ENCODE results near the gene CDO1. TPM values are rescaled to one million over a fixed set of nuclear protein-coding genes. Genes with fewer than 3 reads are reported as not detected.
A peak's percentile ranks its signal among the peaks of the same experiment; 100 is the strongest.

CDO1 gene
- total and polyA plus RNA-seq, 2 of the 8 experiments (the other 6 are each of a cell fraction or from before 2014, with no cell fraction given): 26.1 to 29.5 TPM

- H3K23ac ChIP-seq (ENCODE audit: insufficient read length): no peak overlapping the region
- H3K23me2 ChIP-seq (ENCODE audit: low read depth, low read length): no peaks in the 10 kb centered on the region
- CTCF ChIA-PET (ENCODE audit: partially characterized antibody): interaction anchor here (0.7 to 7.1 kb wide), 8 partner anchors 8 to 416 kb away, joined by 3 to 78 read pairs (median 3); no protein-coding TSS in a partner anchor
- WGBS, 2 experiments (ENCODE audit: extremely low coverage in 1 of 2, insufficient coverage in 1 of 2, insufficient read length in 1 of 2, insufficient replicate concordance in 2 of 2, low coverage in 1 of 2, low lambda C conversion rate in 2 of 2, missing lambda C conversion rate in 1 of 2): 45% methylated on average over 6 of the region's 6 CpGs; no CpG with 5 or more reads in 1 of the 2 experiments
- POLR2A ChIA-PET (ENCODE audit: partially characterized antibody): interaction anchor here (0.6 to 1.4 kb wide), 3 partner anchors 30 to 360 kb away, joined by 3 to 10 read pairs (median 3); partner anchors contain the start of gene CDO1
- H3K79me2 ChIP-seq (ENCODE audit: control insufficient read depth in 1 of 2, insufficient read depth in 2 of 2, low read length in 2 of 2): no peaks in the 10 kb centered on the region
- no peaks in the 10 kb centered on the region for H4K20me1 ChIP-seq (replicated peaks in 1 of 2; ENCODE audit: control insufficient read depth in 1 of 2, insufficient read depth in 2 of 2, low read length in 2 of 2)
- DNase-seq (ENCODE audit: low read depth in 1 of 2, low spot score in 2 of 2) (peak; percentile 15 to 59), FAIRE-seq (peak; percentile 98)
- H4K5ac ChIP-seq (ENCODE audit: insufficient read length, low read depth, low read length): no peak overlapping the region
- peak overlapping the region; percentile 76; the same call in 1 of the 2 replicates for H3K18ac ChIP-seq (ENCODE audit: extremely low read depth, low read length)
- peaks cover 0 to 3% of the 10 kb centered on the region in 2 experiments; a peak in 1 of 4 replicates for H3K9me3 ChIP-seq (ENCODE audit: insufficient read depth in 2 of 2, low read depth in 1 of 2, low read length in 1 of 2)
- H2BK20ac ChIP-seq (ENCODE audit: low read length): no peak overlapping the region
- H2AK5ac ChIP-seq (ENCODE audit: low read depth, low read length): no peak overlapping the region
- H2BK12ac ChIP-seq (ENCODE audit: low read depth, low read length): no peak overlapping the region
- H2BK15ac ChIP-seq (ENCODE audit: low read length): no peak overlapping the region
- no peak overlapping the region for H2BK120ac ChIP-seq (replicated peaks; ENCODE audit: low read depth, low read length)
- no peak overlapping the region for H3K14ac ChIP-seq (ENCODE audit: insufficient read length)
- H3K79me1 ChIP-seq (ENCODE audit: low read depth, low read length): no peaks in the 10 kb centered on the region
- no peaks in the 10 kb centered on the region for H3K36me3 ChIP-seq (ENCODE audit: control insufficient read depth in 2 of 4, insufficient read depth in 4 of 4, low read length in 3 of 4)
- H3K27me3 ChIP-seq (replicated peaks in 1 of 4; ENCODE audit: control insufficient read depth in 3 of 4, extremely low read depth in 1 of 4, insufficient read depth in 3 of 4, low read length in 3 of 4): no peaks in the 10 kb centered on the region
- no peak overlapping the region for H3K4ac ChIP-seq (replicated peaks; ENCODE audit: insufficient read length, low read depth, low read length)
- H3K27ac ChIP-seq (ENCODE audit: low read depth, low read length): no peak overlapping the region
- no peak overlapping the region for H2BK5ac ChIP-seq (ENCODE audit: low read depth, low read length)
- H4K8ac ChIP-seq (ENCODE audit: extremely low read depth, insufficient read depth, low read length): no peak overlapping the region
- no peaks in the 10 kb centered on the region; a peak in 2 of 7 replicates for H3K4me1 ChIP-seq (replicated peaks in 1 of 4; ENCODE audit: control insufficient read depth in 3 of 4, insufficient read depth in 4 of 4, low read length in 3 of 4)
- H3K4me2 ChIP-seq (ENCODE audit: insufficient read depth in 1 of 2, low read depth in 2 of 2, low read length in 2 of 2): peak overlapping the region; percentile 28 to 39; a peak in 3 of 4 replicates
- H3K4me3 ChIP-seq (ENCODE audit: extremely low read depth in 1 of 4, insufficient read depth in 2 of 4, low read depth in 3 of 4, low read length in 4 of 4): no peak overlapping the region
- no peak overlapping the region for H4K91ac ChIP-seq (replicated peaks; ENCODE audit: insufficient read length, low read length)
- peak overlapping the region; percentile 60 for H2AFZ ChIP-seq (ENCODE audit: low read length)
- no peak overlapping the region; a peak in 1 of 7 replicates for H3K9ac ChIP-seq (replicated peaks in 1 of 4; ENCODE audit: extremely low read depth in 1 of 4, low read depth in 3 of 4, low read length in 3 of 4)
- no peak overlapping the region for H3K56ac ChIP-seq (replicated peaks; ENCODE audit: insufficient read length, low read depth, low read length)
- TF ChIP-seq SIRT6 (IDR thresholded peaks at IDR 0.05; ENCODE audit: low read length) (no peak), TEAD4 (IDR thresholded peaks at IDR 0.05; ENCODE audit: low read depth, low read length) (no peak), YY1 (IDR thresholded peaks at IDR 0.05; ENCODE audit: low read depth, low read length) (no peak), TBP (IDR thresholded peaks at IDR 0.05; ENCODE audit: low read depth, low read length) (peak; percentile 62; the same call in 1 of the 2 replicates), CBX5 (IDR thresholded peaks at IDR 0.05; ENCODE audit: low read depth, low read length) (no peak), EGR1 (IDR thresholded peaks at IDR 0.05; ENCODE audit: borderline replicate concordance, low read depth, low read length) (no peak), RAD21 (IDR thresholded peaks at IDR 0.05 in 1 of 2, conservative IDR thresholded peaks at IDR 0.05 in 1 of 2; ENCODE audit: low read depth in 2 of 2, low read length in 2 of 2) (no peak), POLR2A (IDR thresholded peaks at IDR 0.05; ENCODE audit: control extremely low read depth in 1 of 2, low read depth in 2 of 2, low read length in 2 of 2) (no peak), TAF1 (IDR thresholded peaks at IDR 0.05; ENCODE audit: low read depth, low read length) (peak; percentile 60; the same call in 1 of the 2 replicates), SIN3A (conservative IDR thresholded peaks at IDR 0.05 in 1 of 2, IDR thresholded peaks at IDR 0.05 in 1 of 2; ENCODE audit: low read depth in 1 of 2, low read length in 2 of 2) (no peak), HDAC2 (IDR thresholded peaks at IDR 0.05; ENCODE audit: borderline replicate concordance in 1 of 2, low read depth in 2 of 2, low read length in 2 of 2) (no peak), GTF2F1 (IDR thresholded peaks at IDR 0.05; ENCODE audit: borderline replicate concordance, low read depth, low read length) (no peak), ASH2L (IDR thresholded peaks at IDR 0.05; ENCODE audit: low read length) (no peak)
Measured at GRCh38 chr5:115785381-115786065, 30.9 kb downstream of the CDO1 start.
